ENCODE measurements around the gene AP5S1.
A peak's percentile ranks its signal among the peaks of the same experiment; 100 is the strongest.

- TF ChIP-seq CTCF (IDR thresholded peaks at IDR 0.05) = no peak
- TF ChIP-seq POLR2AphosphoS5 (IDR thresholded peaks at IDR 0.05; ENCODE audit: insufficient read depth in 1 of 2, low read depth in 1 of 2) = peak in 1 of 2 donors; percentile 6
- TF ChIP-seq POLR2A (IDR thresholded peaks at IDR 0.05) = no peak
Observed at GRCh38 chr20:3785240-3786125, 34.9 kb upstream of the AP5S1 start.

All from vagina (tissue), 2 donors.